Fibroblast of mammary gland (primary cell): ENCODE data around the gene GPBP1L1.

Source experiments
- DNase-seq: peaks from one replicate; pipeline ENCODE4 v3.0.0-alpha.2; 2010; ENCODE audit warnings: low read depth
- H3K4me3 ChIP-seq: 2 replicates; pipeline ENCODE4 v1.5.1; 2011; ENCODE audit warnings: low read depth, mild to moderate bottlenecking, low read length, moderate library complexity; ENCODE audit not compliant: control insufficient read depth
- TF ChIP-seq, protein P1 (sequence below): conservative IDR thresholded peaks from 2 replicates; pipeline ENCODE4 v1.5.1; 2011; ENCODE audit warnings: low read depth, low read length, inconsistent platforms; ENCODE audit not compliant: control insufficient read depth, insufficient read depth

Gene GPBP1L1

DNA sequence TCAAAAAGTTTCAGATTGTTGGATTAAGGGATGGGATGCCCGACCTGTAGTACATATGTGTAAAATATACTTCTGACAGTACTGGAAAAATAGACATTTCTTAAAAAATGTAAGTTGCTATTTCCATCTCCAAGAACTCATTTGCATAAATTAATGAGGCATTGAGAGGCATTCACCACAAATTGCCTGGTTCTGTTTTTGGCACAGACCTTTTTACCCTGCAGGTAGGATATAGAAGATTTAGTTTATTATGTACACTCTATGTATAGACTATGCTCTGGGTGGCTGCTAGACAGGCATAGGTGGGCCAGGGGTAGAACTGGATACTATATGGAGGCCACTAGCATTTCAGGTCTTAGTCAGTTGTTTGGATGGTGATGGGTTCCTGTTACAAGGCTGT is 70.4 kb downstream of the GPBP1L1 start:
- no peak for DNase-seq
- H3K4me3 ChIP-seq: no peak overlapping the region
- TF ChIP-seq, protein P1, sequence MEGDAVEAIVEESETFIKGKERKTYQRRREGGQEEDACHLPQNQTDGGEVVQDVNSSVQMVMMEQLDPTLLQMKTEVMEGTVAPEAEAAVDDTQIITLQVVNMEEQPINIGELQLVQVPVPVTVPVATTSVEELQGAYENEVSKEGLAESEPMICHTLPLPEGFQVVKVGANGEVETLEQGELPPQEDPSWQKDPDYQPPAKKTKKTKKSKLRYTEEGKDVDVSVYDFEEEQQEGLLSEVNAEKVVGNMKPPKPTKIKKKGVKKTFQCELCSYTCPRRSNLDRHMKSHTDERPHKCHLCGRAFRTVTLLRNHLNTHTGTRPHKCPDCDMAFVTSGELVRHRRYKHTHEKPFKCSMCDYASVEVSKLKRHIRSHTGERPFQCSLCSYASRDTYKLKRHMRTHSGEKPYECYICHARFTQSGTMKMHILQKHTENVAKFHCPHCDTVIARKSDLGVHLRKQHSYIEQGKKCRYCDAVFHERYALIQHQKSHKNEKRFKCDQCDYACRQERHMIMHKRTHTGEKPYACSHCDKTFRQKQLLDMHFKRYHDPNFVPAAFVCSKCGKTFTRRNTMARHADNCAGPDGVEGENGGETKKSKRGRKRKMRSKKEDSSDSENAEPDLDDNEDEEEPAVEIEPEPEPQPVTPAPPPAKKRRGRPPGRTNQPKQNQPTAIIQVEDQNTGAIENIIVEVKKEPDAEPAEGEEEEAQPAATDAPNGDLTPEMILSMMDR: no peak

DNA sequence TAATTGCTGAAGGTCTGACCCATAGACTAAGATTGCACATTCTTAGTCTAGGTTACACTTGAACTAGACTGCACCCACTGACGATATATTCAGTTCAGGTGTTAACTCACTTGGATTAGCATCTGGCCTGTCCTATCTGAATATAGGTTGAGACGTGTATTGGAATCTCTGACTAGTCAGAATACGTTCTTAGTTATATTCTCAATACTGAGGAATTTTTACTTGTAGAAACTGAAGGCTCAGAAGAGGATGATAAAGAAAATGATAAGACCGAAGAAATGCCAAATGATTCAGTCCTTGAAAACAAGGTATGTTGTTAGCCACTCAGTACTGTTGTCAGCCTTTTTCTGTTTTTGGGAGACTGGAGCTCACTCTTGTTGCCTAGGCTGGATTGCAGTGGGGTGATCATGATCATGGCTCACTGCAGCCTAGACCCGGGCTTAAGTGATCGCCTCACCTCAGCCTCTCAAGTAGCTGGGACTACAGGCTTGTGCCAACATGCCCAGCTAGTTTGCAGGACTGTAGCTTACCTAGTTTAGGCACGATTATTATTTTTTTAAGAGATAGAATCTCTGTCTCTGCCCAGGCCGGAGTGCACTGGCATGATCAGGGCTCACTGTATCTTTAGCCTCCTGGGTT is 73.3 kb downstream of the GPBP1L1 start:
- H3K4me3 ChIP-seq: no peak overlapping the region
- TF ChIP-seq, protein P1: no peak
- no peak for DNase-seq

DNA sequence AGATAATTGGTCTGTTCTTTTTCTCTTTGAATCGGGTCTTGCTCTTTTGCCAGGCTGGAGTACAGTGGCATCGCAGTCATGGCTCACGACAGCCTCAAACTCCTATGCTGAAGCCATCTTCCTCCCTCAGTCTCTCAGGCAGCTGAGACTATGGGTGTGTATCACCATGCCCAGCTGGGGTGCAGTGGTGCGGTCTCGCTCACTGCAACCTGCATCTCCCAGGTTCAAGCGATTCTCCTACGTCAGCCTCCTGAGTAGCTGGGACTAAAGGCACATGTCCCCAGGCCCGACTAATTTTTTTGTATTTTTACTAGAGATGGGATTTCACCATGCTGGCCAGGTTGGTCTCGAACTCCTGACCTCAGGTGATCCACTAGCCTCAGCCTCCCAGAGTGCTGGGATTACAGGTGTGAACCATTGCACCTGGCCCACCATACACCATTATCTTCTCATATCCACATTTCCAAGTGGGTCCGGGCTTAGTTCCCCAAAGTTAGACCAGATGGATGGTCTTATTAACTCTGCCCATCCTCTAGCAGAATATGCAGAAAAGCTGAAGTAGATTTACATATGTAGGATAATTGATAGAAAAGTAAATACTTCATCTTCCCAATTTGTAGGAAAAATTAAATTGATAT is 75.6 kb downstream of the GPBP1L1 start:
- DNase-seq: no peak
- TF ChIP-seq, protein P1: no peak
- no peak overlapping the region for H3K4me3 ChIP-seq

DNA sequence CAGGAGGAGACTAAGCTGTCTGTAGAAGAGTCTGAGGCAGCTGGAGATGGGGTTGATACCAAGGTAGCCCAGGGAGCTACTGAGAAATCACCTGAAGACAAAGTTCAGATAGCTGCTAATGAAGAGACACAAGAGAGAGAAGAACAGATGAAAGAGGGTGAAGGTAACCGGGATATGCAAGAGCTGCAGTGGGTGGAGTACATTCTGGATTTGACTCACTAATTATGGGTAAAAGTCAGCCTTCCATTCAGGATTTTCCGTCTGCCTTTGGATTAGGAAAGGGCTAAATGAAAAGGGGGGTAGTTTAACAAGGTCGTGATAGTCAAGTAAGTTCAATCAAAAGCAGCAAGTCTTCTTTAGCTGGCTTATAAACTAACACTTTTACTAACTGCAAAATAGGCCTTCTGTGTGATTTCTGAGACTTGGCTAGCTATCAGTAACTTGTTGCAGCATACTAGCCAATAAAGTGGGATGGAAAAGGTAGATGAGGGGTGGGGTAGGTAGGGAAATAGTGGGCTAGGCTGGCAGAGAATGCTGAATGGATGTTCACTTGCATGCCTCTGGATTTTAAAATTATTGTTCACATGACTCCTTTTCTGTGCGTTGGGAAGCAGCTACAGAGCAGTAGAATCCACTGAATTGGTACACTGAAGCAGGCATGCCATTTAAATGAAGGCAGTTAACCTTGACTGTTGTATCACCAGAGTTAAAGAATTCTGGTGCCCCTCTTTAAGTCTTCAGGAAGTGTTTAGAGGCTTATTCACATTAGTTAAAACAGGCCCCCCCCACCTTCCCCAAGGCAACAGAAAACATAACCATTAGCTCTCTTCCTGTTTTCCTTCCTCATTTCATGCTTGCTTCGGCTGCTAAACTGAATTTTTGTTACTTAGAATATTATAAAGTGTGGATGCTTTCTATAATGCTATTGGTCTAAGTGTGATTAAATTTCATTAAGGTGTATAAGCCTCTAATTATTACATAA is 77.9 kb downstream of the GPBP1L1 start:
- TF ChIP-seq, protein P1: no peak
- H3K4me3 ChIP-seq: no peak overlapping the region
- DNase-seq: no peak

DNA sequence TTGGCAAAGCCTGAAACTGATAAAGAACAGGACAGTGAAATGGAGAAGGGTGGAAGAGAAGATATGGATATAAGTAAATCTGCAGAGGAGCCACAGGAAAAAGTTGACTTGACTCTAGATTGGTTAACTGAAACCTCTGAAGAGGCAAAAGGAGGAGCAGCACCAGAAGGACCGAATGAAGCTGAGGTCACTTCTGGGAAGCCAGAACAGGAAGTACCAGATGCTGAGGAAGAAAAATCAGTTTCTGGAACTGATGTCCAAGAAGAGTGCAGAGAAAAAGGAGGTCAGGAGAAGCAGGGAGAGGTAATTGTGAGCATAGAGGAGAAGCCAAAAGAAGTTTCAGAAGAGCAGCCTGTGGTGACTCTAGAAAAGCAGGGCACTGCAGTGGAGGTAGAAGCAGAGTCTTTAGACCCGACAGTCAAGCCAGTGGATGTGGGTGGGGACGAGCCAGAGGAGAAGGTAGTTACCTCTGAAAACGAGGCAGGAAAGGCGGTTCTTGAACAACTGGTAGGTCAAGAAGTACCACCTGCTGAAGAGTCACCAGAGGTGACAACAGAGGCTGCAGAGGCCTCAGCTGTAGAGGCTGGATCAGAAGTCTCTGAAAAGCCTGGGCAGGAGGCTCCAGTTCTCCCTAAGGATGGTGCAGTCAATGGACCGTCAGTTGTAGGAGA is 78.8 kb downstream of the GPBP1L1 start:
- H3K4me3 ChIP-seq: no peak overlapping the region

More for the DNA sequence above, 78.8 kb downstream of the GPBP1L1 start:
- TF ChIP-seq, protein P1: no peak
- DNase-seq: no peak
